Stimulated activated naive CD4-positive, alpha-beta T cell (primary cell): Measurements from ENCODE around the gene PPM1L.
"Not testable (repeated sequence)": the region's sequence is repeated elsewhere in the genome, so short reads cannot be mapped to it uniquely, and the experiment has no call there.

ENCODE experiments used
- DNase-seq, 6 experiments: peaks; one replicate each; lab custom pipeline; 2025; lab: John Stamatoyannopoulos, UW

PPM1L gene

GRCh38 chr3:160755776-160756304, at the start of gene PPM1L:
PPM1L (plus strand) TSS chr3:160756231.
- peak; percentile 52 to 90 (median 76) for DNase-seq

DNA sequence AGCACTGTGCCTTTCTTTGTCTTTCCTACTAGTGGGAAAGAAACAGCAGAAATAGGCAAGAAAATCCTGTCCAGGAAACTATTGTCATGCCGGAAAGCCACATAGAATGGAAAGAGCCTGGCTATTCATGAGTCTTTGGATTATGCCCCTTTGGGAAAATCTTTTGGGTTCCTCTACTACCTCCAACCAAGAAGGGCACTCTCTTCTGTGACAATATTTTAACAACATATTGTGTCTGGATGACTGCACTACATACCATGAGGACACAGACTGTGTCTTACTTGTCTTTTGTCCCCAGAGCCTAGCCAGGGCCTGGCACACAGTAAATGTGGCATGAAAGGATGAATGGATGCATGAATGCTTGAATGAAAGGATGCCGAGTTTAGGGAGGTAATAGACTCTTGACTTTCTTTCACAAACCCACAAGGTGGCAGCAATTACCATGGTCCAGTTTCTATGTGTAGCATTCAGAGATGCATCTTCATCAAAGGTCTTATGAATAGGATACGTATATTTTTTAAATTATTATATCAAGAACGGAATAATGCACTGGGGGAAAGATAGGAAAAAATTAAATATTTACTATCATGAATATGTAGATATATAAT, 48.7 kb upstream of the PPM1L start:
- peak in 4 of 6 experiments; percentile 3 to 56 (median 29) for DNase-seq

GRCh38 chr3:160709477-160710182, 46.4 kb upstream of the PPM1L start:
- DNase-seq: no peak

GRCh38 chr3:160713144-160713543, 42.9 kb upstream of the PPM1L start:
- DNase-seq: not testable (repeated sequence)

DNA sequence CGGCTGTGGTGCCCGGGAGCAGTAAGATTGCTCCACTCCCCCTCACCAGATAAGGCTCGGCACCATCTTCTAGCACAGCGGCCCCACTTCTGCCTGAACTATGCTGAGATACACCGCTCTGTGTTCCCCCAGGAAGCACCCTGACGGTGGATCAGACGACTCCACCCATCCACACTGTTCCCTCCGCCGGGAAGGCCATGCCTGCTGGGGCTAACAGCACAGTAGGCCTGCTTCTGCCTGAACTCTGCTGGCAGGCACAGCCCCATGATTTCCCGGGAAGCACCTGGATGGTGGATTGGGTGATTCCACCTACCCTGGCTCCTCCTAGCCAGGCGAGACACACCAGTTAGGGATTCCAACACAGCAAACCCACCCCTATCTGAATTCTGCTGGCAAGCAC, 36.3 kb upstream of the PPM1L start:
- no peak for DNase-seq

- no peak for DNase-seq
These were observed 35.8 kb upstream of the PPM1L start for GRCh38 chr3:160720123-160720746.

DNA sequence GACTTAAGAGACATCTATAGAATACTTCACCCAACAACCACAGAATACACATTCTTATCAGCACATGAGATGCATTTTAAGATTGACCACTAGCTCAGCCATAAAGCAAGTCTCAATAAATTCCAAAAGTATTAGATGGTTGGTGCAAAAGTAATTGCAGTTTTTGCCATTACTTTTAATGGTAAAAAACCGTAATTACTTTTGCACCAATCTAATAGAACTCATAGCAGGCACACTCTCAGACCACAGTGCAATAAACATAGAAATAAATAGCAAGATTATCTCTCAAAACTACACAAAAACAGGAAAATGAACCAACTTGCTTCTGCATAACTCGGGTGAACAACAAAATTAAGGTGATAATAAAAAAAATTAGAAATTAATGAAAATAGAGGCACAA, 33.7 kb upstream of the PPM1L start:
- DNase-seq: no peak

DNA sequence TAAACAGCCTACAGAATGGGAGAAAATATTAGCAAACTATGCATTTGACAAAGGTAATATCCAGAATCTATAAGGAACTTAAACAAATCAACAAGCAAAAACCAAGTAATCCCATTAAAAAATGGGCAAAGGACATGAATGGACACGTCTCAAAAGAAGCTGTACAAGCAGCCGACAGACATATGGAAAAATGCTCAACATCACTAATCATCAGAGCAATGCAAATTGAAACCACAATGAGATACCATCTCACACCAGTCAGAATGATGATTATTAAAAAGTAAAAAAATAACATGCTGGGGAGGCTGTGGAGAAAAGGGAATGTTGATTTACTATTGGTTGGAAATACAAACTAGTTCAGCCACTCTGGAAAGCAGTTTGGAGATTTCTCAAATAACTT, 30.7 kb upstream of the PPM1L start:
- no peak for DNase-seq

- DNase-seq: no peak
These were observed 20.2 kb upstream of the PPM1L start for GRCh38 chr3:160735826-160736225.

DNA sequence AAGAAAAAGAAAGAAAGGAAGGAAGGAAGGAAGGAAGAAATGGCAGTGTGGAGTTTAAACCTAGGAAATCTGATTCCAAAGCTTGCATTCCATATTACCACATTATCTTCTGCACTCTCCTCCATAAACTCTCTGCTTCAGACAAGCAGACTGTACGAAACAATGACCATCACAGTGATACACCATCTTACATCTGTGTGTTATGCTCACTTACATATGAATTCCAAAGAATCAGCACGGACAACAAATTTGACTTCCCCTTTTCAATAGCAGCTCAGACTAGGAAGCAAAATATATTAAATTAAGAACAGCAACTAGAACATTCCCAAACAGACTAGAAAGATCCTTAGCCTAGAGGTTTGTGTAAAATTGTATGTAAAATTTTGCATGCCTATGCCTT, 18.0 kb upstream of the PPM1L start:
- DNase-seq: no peak

DNA sequence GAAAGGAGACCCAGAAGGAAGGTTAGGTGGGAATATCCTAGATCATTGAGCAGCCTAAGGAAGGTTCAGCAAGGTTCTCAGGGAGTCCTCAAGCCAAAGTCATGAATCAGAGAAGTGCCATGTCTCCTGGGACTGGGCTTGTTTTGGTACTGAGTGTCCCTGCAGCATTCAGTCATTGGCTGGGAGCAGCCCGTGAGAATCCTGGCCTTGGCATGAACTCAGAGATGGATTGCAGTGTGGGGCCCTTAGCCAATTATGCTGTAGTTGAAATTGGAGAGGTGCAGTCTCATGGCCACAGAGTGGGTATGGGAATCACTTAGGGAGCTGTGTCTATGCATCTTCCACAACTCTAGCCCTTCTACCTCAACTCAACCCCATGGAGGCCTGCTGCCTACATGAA, 17.0 kb upstream of the PPM1L start:
- no peak for DNase-seq

DNA sequence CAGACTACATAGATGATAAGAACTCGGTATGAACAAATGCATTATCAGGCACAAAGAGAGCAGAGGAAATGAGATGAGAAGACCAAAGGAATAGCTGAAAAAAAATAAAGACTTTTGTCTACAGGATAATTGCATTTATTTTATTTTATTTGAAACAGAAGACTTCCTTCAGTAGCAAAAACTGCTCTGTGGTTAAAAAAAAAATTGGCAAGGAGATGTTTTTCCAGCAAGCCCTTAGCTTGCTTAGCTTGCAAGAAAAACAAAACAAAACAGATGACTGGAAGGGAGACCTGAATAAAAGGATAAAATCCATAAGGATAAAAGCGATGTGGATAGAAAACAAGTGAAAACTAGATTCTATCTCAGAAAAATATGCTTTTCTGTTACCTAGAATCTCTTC, 9.1 kb upstream of the PPM1L start:
- DNase-seq: no peak

- DNase-seq: no peak
These were observed 8.6 kb upstream of the PPM1L start for GRCh38 chr3:160747422-160747821.

- no peak for DNase-seq
These were observed 7.8 kb upstream of the PPM1L start for GRCh38 chr3:160748231-160748630.

- no peak for DNase-seq
These were observed 7.2 kb upstream of the PPM1L start for GRCh38 chr3:160748787-160749186.

GRCh38 chr3:160753953-160754352, 2.1 kb upstream of the PPM1L start:
- no peak for DNase-seq

DNA sequence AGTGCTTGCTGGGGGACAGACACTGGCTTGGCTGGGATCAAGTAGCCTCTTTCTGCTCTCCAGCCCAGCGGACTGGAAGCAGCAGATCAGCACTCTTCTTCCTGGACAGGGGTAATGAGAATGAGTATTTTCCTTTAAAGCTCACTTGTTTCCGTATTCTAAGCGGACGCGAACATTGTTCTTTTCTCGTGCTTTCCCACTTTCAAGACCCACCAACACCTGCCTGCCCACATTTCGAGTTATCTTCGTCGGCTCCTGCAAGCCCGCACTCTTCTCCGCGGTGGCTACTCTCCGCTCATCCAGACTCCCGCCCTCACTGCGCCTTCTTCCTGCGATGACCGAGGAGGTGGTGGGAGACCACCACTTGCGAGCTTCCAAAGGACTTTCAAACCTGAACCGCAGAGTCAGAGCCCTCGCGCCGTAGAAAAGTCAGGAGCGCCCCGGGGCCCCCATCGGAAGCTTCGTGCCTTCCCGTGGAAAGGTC, 1.6 kb upstream of the PPM1L start:
- DNase-seq: peak in 5 of 6 experiments; percentile 12 to 54 (median 28)

DNA sequence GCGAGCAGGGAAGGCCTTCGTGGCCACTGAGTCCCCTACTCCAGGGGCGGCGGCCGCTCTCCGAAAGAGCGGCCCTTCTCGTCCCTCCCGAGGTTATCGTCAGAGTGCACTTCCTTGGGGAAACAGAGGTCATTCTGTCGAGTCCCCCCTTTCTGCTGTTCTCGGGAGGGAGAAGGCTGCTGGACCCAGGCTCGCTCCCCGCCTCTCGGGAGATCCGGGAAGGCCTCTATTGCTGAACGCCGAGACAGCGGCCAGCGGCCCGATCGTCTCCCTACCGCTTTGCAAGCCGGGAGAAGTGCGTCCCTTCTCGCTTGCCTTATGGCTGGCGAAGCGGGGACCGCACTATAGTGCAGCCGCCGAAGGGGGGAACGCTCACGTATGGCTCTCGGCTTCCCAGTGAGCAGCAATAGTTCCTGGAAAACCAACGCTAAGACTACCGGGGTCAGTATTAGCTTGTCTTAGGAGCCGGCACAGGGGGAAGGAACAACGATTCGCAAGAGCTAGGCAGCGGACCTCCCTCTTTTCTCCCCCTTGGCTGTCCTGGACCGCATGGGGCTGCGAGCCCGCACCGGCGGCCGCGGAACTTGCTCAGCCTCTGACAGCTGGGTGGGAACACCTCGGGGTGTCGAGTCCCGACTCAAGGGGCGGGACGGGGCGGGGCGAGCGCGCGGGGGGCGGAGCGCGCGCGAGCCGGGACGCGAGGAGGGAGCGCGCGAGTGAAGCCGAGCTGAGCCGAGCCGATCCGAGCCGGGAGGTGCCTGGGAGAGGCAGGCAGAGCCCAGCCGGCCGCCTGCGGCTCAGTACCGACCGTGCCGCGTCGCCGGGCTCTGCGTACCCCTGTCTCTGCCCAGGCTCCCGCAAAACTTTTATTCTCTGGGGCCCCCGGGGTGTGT, 930 bp upstream of the PPM1L start:
- peak; percentile 83 to 93 (median 88) for DNase-seq

GRCh38 chr3:160757233-160758106, 1.4 kb downstream of the PPM1L start:
- peak in 3 of 6 experiments; percentile 4 to 38 (median 7) for DNase-seq

GRCh38 chr3:160758929-160759577, 3.0 kb downstream of the PPM1L start:
- DNase-seq: no peak
